Spleen (tissue), 7 donors: ENCODE results near the gene CALCR.

Experiments used
- CTCF ChIP-seq, 11 experiments: fragments of 200-600 bp in 7 of 11; fragments of 450-650 bp in 4 of 11; sonication (generic) in 4 of 11; IDR thresholded peaks in 8 of 11; conservative IDR thresholded peaks in 3 of 11; 1 replicate in 7 of 11; 2 replicates in 4 of 11; pipeline versions ENCODE4 v1.4.0 to v1.8.0; 2016 to 2021; ENCODE audit warnings: antibody characterized with exemption in 11 of 11, inconsistent platforms in 4 of 11, mild to moderate bottlenecking in 1 of 11
- POLR2A ChIP-seq, 3 donors: fragments of 450-650 bp; IDR thresholded peaks; one replicate each; pipeline ENCODE4 v1.5.1; 2017; ENCODE audit warnings: antibody characterized with exemption in 3 of 3, mild to moderate bottlenecking in 1 of 3
- POLR2AphosphoS5 ChIP-seq, 3 donors: sonication (generic); formaldehyde crosslinking; IDR thresholded peaks; one replicate each; pipeline ENCODE4 v1.5.1; 2017; ENCODE audit warnings: antibody characterized with exemption in 3 of 3
- donor health status: DM: no; HTN: no; CAD: no; lungs with moderate emphysema.
- donor health status: DM: no; HTN: no; CAD: no.
- donor health status: DM: no; HTN: no; CAD: no.

- TF ChIP-seq CTCF (IDR thresholded peaks at IDR 0.05 in 8 of 11, conservative IDR thresholded peaks at IDR 0.05 in 3 of 11) (no peak), POLR2A (IDR thresholded peaks at IDR 0.05) (no peak), POLR2AphosphoS5 (IDR thresholded peaks at IDR 0.05) (no peak)
These were observed 267 bp downstream of the CALCR start for GRCh38 chr7:93574269-93574645.
